T-helper 1 cell (primary cell): Measurements from ENCODE around the gene UPK1B.
"Not testable (repeated sequence)": the region's sequence is repeated elsewhere in the genome, so short reads cannot be mapped to it uniquely, and the experiment has no call there.

Experiments
- DNase-seq, 5 donors: peaks; one replicate each; pipeline ENCODE4 v3.0.0-alpha.2; 2012 to 2020

Gene UPK1B

GRCh38 chr3:119227070-119227850 is 53.9 kb downstream of the UPK1B start:
- no peak for DNase-seq

GRCh38 chr3:119228373-119229145 is 55.2 kb downstream of the UPK1B start:
- no peak for DNase-seq

- DNase-seq, result no peak
Observed at GRCh38 chr3:119229190-119229589, 55.8 kb downstream of the UPK1B start.

- no peak for DNase-seq
Observed at GRCh38 chr3:119230071-119230470, 56.7 kb downstream of the UPK1B start.

GRCh38 chr3:119230745-119231144 is 57.3 kb downstream of the UPK1B start:
- DNase-seq, result no peak

- no peak for DNase-seq
Observed at GRCh38 chr3:119234610-119235009, 61.2 kb downstream of the UPK1B start.

GRCh38 chr3:119235151-119235550 is 61.8 kb downstream of the UPK1B start:
- DNase-seq, result no peak

- peak in 1 of 5 donors; percentile 29 for DNase-seq
Observed at GRCh38 chr3:119236756-119237155, 63.4 kb downstream of the UPK1B start.

GRCh38 chr3:119237299-119237698 is 63.9 kb downstream of the UPK1B start:
- no peak for DNase-seq

- DNase-seq, result no peak
Observed at GRCh38 chr3:119238363-119238762, 65.0 kb downstream of the UPK1B start.

GRCh38 chr3:119239206-119239820 is 65.9 kb downstream of the UPK1B start:
- no peak for DNase-seq

GRCh38 chr3:119240101-119240590 is 66.7 kb downstream of the UPK1B start:
- DNase-seq, result peak in 2 of 5 donors; percentile 10 to 25

- peak; percentile 48 to 80 (median 50) for DNase-seq
Observed at GRCh38 chr3:119240591-119241434, 67.4 kb downstream of the UPK1B start, which contains the start of gene B4GALT4. Gene B4GALT4 (minus strand): TSS chr3:119240878. CDS start chr3:119230099, 10,779 bp downstream.

GRCh38 chr3:119242387-119243057 is 69.1 kb downstream of the UPK1B start:
- DNase-seq, result not testable (repeated sequence)

- not testable (repeated sequence) for DNase-seq
Observed at GRCh38 chr3:119243058-119243529, 69.7 kb downstream of the UPK1B start.

- no peak for DNase-seq
Observed at GRCh38 chr3:119243712-119244111, 70.3 kb downstream of the UPK1B start.

- DNase-seq, result no peak
Observed at GRCh38 chr3:119245778-119246177, 72.4 kb downstream of the UPK1B start.
